T-helper 1 cell treated with Interleukin-12 subunit alpha and Interleukin-12 subunit beta and Interleukin-4 antibody, amounts not matched to agents 30 μg/mL and 1 μg/mL, for 36 hours (primary cell): Measurements from ENCODE around the gene SLC26A1.

Source experiments
- H3K27ac Mint-ChIP-seq: one replicate; pipeline ENCODE4 v1.8.0; 2021; ENCODE audit warnings: mild to moderate bottlenecking, mixed read lengths
- H3K27me3 Mint-ChIP-seq: one replicate; pipeline ENCODE4 v1.8.0; 2021; ENCODE audit warnings: low read depth, mixed read lengths
- H3K36me3 Mint-ChIP-seq: one replicate; pipeline ENCODE4 v1.8.0; 2021; ENCODE audit warnings: low read depth, mixed read lengths
- H3K4me1 Mint-ChIP-seq: one replicate; pipeline ENCODE4 v1.8.0; 2021; ENCODE audit warnings: low read depth, mixed read lengths
- H3K4me3 Mint-ChIP-seq: one replicate; pipeline ENCODE4 v1.8.0; 2021; ENCODE audit warnings: mild to moderate bottlenecking, moderate library complexity, mixed read lengths
- H3K9me3 Mint-ChIP-seq: one replicate; pipeline ENCODE4 v1.8.0; 2021; ENCODE audit warnings: mixed read lengths

Gene SLC26A1

GRCh38 chr4:964346-965025 is 28.7 kb downstream of the SLC26A1 start:
- Mint-ChIP-seq H3K27me3 (no peaks in the 10 kb centered on the region), H3K27ac (no peak overlapping the region), H3K4me1 (no peaks in the 10 kb centered on the region), H3K36me3 (no peaks in the 10 kb centered on the region), H3K4me3 (no peak overlapping the region), H3K9me3 (no peaks in the 10 kb centered on the region)

- H3K4me1 Mint-ChIP-seq, result no peaks in the 10 kb centered on the region
- no peaks in the 10 kb centered on the region for H3K36me3 Mint-ChIP-seq
- no peak overlapping the region for H3K27ac Mint-ChIP-seq
- no peaks in the 10 kb centered on the region for H3K27me3 Mint-ChIP-seq
- no peaks in the 10 kb centered on the region for H3K9me3 Mint-ChIP-seq
- H3K4me3 Mint-ChIP-seq, result no peak overlapping the region
Observed at GRCh38 chr4:963276-964225, 29.7 kb downstream of the SLC26A1 start.

- Mint-ChIP-seq H3K27ac (no peak overlapping the region), H3K36me3 (no peaks in the 10 kb centered on the region), H3K4me3 (no peak overlapping the region), H3K9me3 (no peaks in the 10 kb centered on the region), H3K4me1 (no peaks in the 10 kb centered on the region), H3K27me3 (no peaks in the 10 kb centered on the region)
Observed at GRCh38 chr4:962231-963208, 30.7 kb downstream of the SLC26A1 start.

- no peak overlapping the region for H3K4me3 Mint-ChIP-seq
- no peaks in the 10 kb centered on the region for H3K9me3 Mint-ChIP-seq
- H3K36me3 Mint-ChIP-seq, result no peaks in the 10 kb centered on the region
- H3K27ac Mint-ChIP-seq, result no peak overlapping the region
- H3K4me1 Mint-ChIP-seq, result no peaks in the 10 kb centered on the region
- H3K27me3 Mint-ChIP-seq, result no peaks in the 10 kb centered on the region
Observed at GRCh38 chr4:961351-962230, 31.6 kb downstream of the SLC26A1 start.

- H3K4me1 Mint-ChIP-seq, result no peaks in the 10 kb centered on the region
- no peak overlapping the region for H3K4me3 Mint-ChIP-seq
- no peaks in the 10 kb centered on the region for H3K9me3 Mint-ChIP-seq
- no peak overlapping the region for H3K27ac Mint-ChIP-seq
- H3K36me3 Mint-ChIP-seq, result no peaks in the 10 kb centered on the region
- H3K27me3 Mint-ChIP-seq, result no peaks in the 10 kb centered on the region
Observed at GRCh38 chr4:960636-961350, 32.4 kb downstream of the SLC26A1 start.

- Mint-ChIP-seq H3K4me1 (no peaks in the 10 kb centered on the region), H3K9me3 (no peaks in the 10 kb centered on the region), H3K27ac (no peak overlapping the region), H3K4me3 (no peak overlapping the region), H3K27me3 (no peaks in the 10 kb centered on the region), H3K36me3 (no peaks in the 10 kb centered on the region)
Observed at GRCh38 chr4:960140-960635, 33.0 kb downstream of the SLC26A1 start.

- Mint-ChIP-seq H3K4me3 (no peak overlapping the region), H3K36me3 (no peaks in the 10 kb centered on the region), H3K4me1 (no peaks in the 10 kb centered on the region), H3K9me3 (no peaks in the 10 kb centered on the region), H3K27ac (no peak overlapping the region), H3K27me3 (no peaks in the 10 kb centered on the region)
Observed at GRCh38 chr4:959338-960139, 33.7 kb downstream of the SLC26A1 start.

- Mint-ChIP-seq H3K36me3 (no peaks in the 10 kb centered on the region), H3K9me3 (no peaks in the 10 kb centered on the region), H3K27me3 (no peaks in the 10 kb centered on the region), H3K27ac (no peak overlapping the region), H3K4me3 (no peak overlapping the region), H3K4me1 (no peaks in the 10 kb centered on the region)
Observed at GRCh38 chr4:958696-959337, 34.4 kb downstream of the SLC26A1 start.

- H3K27me3 Mint-ChIP-seq, result no peaks in the 10 kb centered on the region
- H3K27ac Mint-ChIP-seq, result no peak overlapping the region
- H3K9me3 Mint-ChIP-seq, result no peaks in the 10 kb centered on the region
- no peaks in the 10 kb centered on the region for H3K4me1 Mint-ChIP-seq
- no peaks in the 10 kb centered on the region for H3K36me3 Mint-ChIP-seq
- no peak overlapping the region for H3K4me3 Mint-ChIP-seq
Observed at GRCh38 chr4:958314-958665, 34.9 kb downstream of the SLC26A1 start.

GRCh38 chr4:957581-958313 is 35.5 kb downstream of the SLC26A1 start:
- Mint-ChIP-seq H3K27me3 (no peaks in the 10 kb centered on the region), H3K36me3 (no peaks in the 10 kb centered on the region), H3K9me3 (no peaks in the 10 kb centered on the region), H3K27ac (no peak overlapping the region), H3K4me1 (no peaks in the 10 kb centered on the region), H3K4me3 (no peak overlapping the region)

- no peak overlapping the region for H3K27ac Mint-ChIP-seq
- H3K4me1 Mint-ChIP-seq, result no peaks in the 10 kb centered on the region
- no peak overlapping the region for H3K4me3 Mint-ChIP-seq
- no peaks in the 10 kb centered on the region for H3K27me3 Mint-ChIP-seq
- H3K36me3 Mint-ChIP-seq, result no peaks in the 10 kb centered on the region
- H3K9me3 Mint-ChIP-seq, result no peaks in the 10 kb centered on the region
Observed at GRCh38 chr4:957231-957580, 36.0 kb downstream of the SLC26A1 start.
